Dedifferentiated amniotic fluid mesenchymal stem cell (primary cell): ENCODE results near the gene ATG10.
"Not testable (repeated sequence)": the region's sequence is repeated elsewhere in the genome, so short reads cannot be mapped to it uniquely, and the experiment has no call there.

Source experiments
- DNase-seq: peaks from one replicate; pipeline ENCODE4 v3.0.0-alpha.2; 2016; ENCODE audit errors: extremely low spot score

Gene ATG10

DNA sequence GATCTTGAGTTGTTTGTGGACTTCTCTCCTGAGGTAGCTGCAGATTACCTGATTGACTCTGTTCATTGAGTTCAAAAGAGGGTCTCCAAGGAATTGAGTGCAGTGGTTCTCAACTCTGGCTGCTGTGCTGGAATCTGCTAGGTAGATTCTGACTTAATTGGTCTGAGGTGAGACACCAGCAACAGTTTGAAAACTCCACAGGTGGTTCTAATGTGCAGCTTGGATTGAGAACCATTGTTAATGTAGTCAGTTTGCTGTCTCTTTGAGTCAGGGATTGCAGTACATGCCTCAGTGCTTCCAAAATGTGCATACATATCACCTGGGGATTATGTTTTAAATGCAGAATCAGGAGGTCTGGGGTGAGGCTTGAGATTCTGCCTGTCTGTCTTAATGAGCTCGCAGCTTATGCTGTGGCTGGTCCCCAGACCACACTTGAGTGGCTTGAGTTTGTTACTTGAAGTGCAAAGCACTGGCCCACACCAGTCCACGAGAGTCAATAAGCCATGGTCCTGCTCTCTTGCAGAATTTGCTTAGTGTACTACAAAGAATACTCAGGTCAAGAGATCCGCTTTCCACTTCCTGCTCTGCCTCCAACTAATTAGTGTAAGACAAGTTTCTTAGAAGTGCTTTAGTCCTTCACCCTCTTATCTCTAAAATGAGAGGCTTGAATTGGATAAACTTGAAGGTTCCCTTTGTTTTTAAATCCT is 82.3 kb downstream of the ATG10 start:
- no peak for DNase-seq

- no peak for DNase-seq
Measured at GRCh38 chr5:82057051-82057450, 85.2 kb downstream of the ATG10 start.

- peak; percentile 68 for DNase-seq
Measured at GRCh38 chr5:82058710-82059109, 86.9 kb downstream of the ATG10 start.

- DNase-seq = no peak
Measured at GRCh38 chr5:82066791-82067190, 95.0 kb downstream of the ATG10 start.

- DNase-seq = not testable (repeated sequence)
Measured at GRCh38 chr5:82068042-82068441, 96.2 kb downstream of the ATG10 start.

GRCh38 chr5:82068723-82069122 is 96.9 kb downstream of the ATG10 start:
- no peak for DNase-seq

DNA sequence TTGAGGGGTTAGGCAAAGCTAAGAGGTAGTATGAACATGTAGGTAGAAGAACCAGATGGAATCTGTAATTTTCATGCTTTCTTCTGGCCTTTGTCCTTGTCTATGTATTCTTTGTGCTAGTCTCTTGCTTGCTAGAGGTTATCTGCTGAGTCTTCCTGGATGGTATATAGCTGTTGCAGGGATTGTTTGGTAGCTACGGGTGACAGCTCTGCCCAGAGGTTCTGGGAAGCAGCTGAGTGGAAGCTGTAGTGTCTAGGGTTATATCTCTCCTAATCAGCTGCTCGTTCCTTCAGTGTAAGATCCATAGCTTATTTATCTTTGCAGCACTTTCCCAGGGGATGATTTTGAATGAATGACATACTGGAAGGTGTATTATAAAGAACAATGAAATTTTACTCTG is 100.3 kb downstream of the ATG10 start:
- DNase-seq = no peak

DNA sequence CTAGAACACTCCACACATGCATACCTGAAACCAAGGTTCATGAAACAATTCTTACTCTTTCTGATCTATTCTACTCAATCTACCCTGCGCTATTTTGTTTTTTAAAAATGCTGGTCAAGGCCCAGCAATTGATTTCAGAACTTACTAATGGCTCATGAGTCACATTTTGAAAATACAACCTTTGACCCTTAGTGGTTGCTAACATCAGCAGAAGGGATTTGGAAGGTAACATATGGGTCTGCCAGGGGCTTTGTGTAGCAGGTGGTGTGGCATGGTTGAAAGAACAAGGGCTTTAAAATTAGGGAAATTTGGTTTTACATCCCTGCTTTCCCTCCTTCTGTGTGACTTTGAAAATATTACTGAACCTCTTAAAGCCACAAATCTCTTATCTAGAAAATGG is 101.4 kb downstream of the ATG10 start:
- no peak for DNase-seq

DNA sequence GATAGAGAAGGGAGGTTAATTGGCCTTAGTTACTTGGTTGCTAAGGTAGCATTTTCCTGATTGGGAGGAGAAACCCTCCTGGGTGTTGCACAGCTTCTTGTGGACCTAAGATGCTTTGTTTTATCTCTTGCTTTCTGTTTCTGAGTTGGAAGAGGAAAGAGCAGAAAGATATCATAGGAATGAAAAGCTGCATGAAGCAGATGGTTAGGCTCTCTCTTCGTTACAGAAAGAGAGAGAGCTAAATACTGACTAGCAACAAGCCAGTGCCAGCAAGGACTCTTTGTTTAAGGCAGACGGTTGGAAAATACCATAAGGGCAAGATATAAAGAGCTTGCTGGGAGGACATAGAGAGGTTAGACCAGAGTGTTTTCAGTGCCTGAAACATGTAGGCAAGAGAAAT is 103.1 kb downstream of the ATG10 start:
- DNase-seq = no peak

- DNase-seq = no peak
Measured at GRCh38 chr5:82077496-82077895, 105.7 kb downstream of the ATG10 start.

GRCh38 chr5:82091617-82092016 is 119.8 kb downstream of the ATG10 start:
- DNase-seq = no peak

GRCh38 chr5:82095536-82095935 is 123.7 kb downstream of the ATG10 start:
- DNase-seq = no peak

GRCh38 chr5:82096249-82096648 is 124.4 kb downstream of the ATG10 start:
- DNase-seq = no peak

DNA sequence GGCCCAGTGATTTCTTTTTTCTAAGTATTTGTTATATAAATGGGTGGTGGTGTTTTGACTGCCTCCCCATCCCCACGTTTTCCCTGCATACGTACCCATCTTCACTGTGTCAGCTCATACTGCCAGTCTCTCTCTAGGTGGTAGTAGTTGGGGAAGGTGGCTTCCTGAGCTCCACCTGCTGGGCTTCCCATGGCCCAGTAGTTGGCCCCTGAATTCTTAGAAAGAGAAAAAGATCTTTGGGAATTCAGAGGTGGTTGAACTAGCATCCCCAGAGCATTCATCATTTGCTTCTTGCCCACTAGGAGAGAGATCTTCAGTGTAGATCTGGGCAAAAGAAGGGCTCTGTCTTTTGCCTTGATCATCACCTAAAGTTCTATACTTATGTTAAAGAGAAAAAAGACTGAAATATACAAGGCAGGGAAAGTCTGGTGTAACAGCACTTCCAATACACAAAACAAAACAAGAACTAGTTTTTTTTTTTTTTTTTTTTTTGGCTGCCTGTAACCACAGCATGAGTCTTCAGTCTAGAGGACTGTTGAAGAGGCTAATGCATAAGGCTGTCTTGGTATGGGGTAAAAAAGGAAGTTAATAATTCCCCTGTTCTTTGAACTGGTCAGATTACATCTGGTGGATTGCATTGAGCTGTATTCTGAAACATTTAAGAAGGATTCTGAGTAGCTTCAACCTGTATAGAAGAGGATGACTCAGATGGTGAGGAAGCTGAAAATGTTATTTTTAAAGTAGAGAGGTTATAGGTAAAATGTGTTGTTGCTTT is 128.7 kb downstream of the ATG10 start:
- no peak for DNase-seq

- DNase-seq = no peak
Measured at GRCh38 chr5:82104872-82105271, 133.0 kb downstream of the ATG10 start.

- no peak for DNase-seq
Measured at GRCh38 chr5:82105457-82105856, 133.6 kb downstream of the ATG10 start.

DNA sequence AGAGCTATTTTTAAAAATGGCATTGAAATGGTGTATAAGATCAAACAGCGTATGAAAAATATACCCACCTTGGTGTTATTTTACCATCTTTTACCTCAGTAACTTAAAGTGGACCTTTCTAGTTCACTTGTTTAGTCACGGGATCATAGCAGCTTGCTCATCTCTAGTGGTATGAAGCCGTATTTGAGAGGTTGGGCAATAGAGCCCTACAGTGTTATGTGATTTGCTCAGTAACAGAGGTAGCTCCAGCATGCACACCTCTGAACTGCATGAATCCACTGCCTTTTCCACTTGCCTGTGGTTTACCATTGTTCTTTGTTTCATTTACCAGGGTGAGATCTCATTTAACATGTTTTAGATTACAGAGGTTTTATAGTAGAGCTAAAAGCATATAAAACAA is 134.4 kb downstream of the ATG10 start:
- DNase-seq = no peak

DNA sequence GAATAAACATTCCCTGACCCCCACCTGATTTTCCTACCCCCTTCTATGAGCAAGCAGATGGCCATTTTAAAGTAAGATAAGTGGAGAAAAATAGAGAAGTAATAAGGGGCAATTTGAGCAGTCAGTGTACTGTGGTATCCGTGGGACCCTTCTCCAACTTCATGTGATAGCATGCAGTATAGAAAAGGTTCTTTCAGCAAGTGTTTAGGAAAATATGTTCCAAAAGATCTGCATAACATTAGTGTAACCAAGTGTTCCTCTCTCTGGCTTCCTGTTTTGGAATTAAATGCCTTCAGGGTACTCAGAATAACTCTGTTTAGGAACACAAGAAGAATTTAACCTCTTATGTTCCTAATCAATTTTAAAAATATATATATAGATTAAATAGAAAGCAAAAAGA is 134.9 kb downstream of the ATG10 start:
- DNase-seq = no peak

- peak; percentile 45 for DNase-seq
Measured at GRCh38 chr5:82107267-82107666, 135.4 kb downstream of the ATG10 start.

GRCh38 chr5:82109013-82109412 is 137.2 kb downstream of the ATG10 start:
- no peak for DNase-seq

GRCh38 chr5:82109915-82110314 is 138.1 kb downstream of the ATG10 start:
- not testable (repeated sequence) for DNase-seq

GRCh38 chr5:82111191-82111590 is 139.4 kb downstream of the ATG10 start:
- DNase-seq = no peak

- no peak for DNase-seq
Measured at GRCh38 chr5:82115858-82116257, 144.0 kb downstream of the ATG10 start.
